ENCODE results near the gene RXFP4.
"Not testable (repeated sequence)": the region's sequence is repeated elsewhere in the genome, so short reads cannot be mapped to it uniquely, and the experiment has no call there.

RXFP4 gene, protein sequence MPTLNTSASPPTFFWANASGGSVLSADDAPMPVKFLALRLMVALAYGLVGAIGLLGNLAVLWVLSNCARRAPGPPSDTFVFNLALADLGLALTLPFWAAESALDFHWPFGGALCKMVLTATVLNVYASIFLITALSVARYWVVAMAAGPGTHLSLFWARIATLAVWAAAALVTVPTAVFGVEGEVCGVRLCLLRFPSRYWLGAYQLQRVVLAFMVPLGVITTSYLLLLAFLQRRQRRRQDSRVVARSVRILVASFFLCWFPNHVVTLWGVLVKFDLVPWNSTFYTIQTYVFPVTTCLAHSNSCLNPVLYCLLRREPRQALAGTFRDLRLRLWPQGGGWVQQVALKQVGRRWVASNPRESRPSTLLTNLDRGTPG

DNA sequence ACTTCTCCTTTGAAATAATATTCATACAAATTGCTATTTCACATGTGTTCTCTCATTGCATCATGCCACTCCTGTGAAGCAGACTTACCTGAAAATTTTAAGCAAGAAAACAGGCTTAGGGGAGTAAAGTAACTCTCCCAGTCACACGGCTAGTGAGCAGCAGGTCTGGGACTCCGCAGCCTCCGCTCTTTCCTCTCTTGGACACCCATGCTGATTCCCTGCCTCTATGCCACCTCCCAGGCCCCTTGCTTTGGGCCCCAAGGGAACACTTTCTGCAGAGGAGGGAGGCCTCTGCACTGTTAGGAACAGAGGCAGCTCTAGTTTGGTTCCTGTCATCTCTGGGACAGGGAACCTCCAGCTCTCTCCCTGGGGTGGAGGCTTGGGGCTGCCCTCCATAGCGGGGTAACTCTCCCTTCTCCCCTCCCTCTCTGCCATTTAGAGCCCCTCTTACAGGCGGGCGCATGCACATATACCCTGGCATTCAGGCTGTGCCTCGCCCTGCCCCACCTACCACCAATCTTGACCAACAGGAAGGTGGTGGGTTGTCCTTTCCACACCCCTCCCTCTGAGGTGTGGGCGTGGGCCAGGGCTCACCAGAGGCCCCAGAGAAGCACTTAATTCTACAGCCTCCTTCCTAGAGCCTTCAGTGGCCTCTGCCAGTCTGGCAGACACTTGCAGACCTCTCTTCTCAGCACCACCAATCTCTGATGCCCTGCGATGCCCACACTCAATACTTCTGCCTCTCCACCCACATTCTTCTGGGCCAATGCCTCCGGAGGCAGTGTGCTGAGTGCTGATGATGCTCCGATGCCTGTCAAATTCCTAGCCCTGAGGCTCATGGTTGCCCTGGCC is at the start of gene RXFP4:
Gene RXFP4, plus strand, starts transcription at position 646 of the 852 bp plus-strand sequence. Its CDS starts 72 bp downstream, at position 718.
- H3K27me3 ChIP-seq (ENCODE audit: control insufficient read depth, insufficient read depth, low read length): no peaks in the 10 kb centered on the region
- peaks cover 46% of the 10 kb centered on the region for H3K4me1 ChIP-seq (ENCODE audit: control insufficient read depth, insufficient read depth, low read length)
- no peaks in the 10 kb centered on the region for H3K36me3 ChIP-seq (ENCODE audit: control insufficient read depth, insufficient read depth, low read length)
- no peaks in the 10 kb centered on the region for H3K9me3 ChIP-seq (ENCODE audit: control insufficient read depth, low read length)
- H3K4me3 ChIP-seq (ENCODE audit: low read length): no peak within 1 kb of the TSS
- peak within 1 kb of the TSS; percentile 36 for H3K9ac ChIP-seq (ENCODE audit: low read length)

DNA sequence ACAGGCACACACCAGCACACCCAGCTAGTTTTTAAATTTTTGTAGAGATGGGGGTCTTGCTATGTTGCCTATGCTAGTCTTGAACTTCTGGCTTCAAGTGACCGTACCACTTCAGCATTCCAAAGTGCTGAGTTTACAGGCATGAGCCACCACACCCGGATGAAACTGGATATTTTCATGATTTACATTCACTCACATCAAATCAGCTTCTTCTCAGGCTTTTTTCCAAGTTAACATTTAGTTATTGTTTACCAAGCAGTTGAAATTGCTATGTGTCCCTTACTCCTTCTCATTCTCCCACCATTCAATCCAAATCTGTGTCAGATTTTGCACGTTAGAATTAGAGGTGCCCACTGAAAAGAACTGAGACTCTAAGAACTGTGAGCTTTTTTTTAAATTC is 48.6 kb upstream of the RXFP4 start:
- Histone ChIP-seq H3K36me3 (ENCODE audit: control insufficient read depth, insufficient read depth, low read length) (no peaks in the 10 kb centered on the region), H3K4me1 (ENCODE audit: control insufficient read depth, insufficient read depth, low read length) (no peaks in the 10 kb centered on the region), H3K9me3 (ENCODE audit: control insufficient read depth, low read length) (no peaks in the 10 kb centered on the region), H3K27me3 (ENCODE audit: control insufficient read depth, insufficient read depth, low read length) (no peaks in the 10 kb centered on the region), H3K4me3 (ENCODE audit: low read length) (no peak overlapping the region), H3K9ac (ENCODE audit: low read length) (no peak overlapping the region)

DNA sequence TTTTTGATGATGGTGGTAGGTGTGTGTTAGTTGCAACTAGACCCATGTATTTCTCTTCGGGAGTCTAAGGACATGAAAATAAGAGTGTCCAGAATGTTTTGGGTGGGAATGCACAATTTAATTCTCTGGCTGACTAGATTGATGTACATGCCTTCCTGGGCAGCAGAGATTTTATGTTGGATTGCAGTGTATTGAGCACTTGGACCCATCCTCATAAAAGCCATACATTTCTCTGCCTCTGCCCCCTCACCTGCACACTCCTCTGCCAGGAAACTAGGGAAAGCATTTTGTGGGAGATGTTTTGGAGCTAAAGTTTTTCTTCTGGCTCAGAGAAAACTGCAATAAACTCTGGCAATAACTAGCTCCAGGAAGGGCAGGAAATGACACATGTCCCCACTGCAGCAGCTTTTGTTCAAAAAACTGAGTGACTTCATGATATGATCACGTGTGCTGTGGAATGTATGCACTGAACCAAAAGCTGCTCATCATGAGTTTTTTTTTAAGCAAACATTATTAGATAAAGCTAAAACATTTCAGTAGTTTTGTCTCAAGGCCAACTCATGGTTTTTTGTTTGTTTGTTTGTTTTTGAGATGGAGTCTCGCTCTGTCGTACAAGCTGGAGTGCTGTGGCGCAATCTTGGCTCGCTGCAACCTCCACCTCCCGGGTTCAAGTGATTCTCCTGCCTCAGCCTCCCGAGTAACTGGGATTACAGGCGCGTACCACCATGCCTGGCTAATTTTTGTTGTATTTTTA is 47.9 kb upstream of the RXFP4 start:
- H3K27me3 ChIP-seq (ENCODE audit: control insufficient read depth, insufficient read depth, low read length): no peaks in the 10 kb centered on the region
- no peak overlapping the region for H3K4me3 ChIP-seq (ENCODE audit: low read length)
- no peak overlapping the region for H3K9ac ChIP-seq (ENCODE audit: low read length)
- H3K4me1 ChIP-seq (ENCODE audit: control insufficient read depth, insufficient read depth, low read length): no peaks in the 10 kb centered on the region
- no peaks in the 10 kb centered on the region for H3K9me3 ChIP-seq (ENCODE audit: control insufficient read depth, low read length)
- no peaks in the 10 kb centered on the region for H3K36me3 ChIP-seq (ENCODE audit: control insufficient read depth, insufficient read depth, low read length)

DNA sequence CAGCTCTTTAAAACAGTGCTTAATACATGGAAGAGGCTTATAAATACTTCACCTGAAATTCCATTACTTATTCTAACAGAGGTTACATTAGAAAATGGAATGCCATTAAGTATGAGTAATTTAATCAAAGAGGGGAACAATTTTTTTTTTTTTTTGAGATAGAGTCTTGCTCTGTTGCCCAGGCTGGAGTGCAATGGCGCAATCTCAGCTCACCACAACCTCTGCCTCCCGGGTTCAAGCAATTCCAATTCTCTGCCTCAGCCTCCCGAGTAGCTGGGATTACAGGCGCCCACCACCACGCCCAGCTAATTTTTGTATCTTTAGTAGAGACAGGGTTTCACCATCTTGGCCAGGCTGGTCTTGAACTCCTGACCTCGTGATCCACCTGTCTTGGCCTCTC is 45.8 kb upstream of the RXFP4 start:
- not testable (repeated sequence) for H3K9me3 ChIP-seq (ENCODE audit: control insufficient read depth, low read length); H3K36me3 ChIP-seq (ENCODE audit: control insufficient read depth, insufficient read depth, low read length); H3K9ac ChIP-seq (ENCODE audit: low read length); H3K27me3 ChIP-seq (ENCODE audit: control insufficient read depth, insufficient read depth, low read length); H3K4me1 ChIP-seq (ENCODE audit: control insufficient read depth, insufficient read depth, low read length); H3K4me3 ChIP-seq (ENCODE audit: low read length)

DNA sequence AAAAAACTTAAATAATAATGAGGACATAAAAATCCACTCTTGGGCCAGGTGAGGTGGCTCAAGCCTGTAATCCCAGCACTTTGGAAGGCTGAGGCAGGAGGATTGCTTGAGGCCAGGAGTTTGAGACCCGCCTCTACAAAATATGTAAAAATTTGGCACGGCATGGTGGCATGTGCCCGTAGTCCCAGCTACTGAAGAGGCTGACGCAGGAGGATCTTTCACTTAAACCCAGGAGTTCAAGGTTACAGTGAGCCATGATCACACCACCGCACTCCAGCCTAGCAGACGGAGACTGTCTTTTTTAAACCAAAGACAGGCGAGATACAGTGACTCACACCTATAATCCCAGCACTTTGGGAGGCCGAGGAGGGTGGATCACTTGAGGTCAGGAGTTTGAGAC is 45.0 kb upstream of the RXFP4 start:
- not testable (repeated sequence) for H3K9ac ChIP-seq (ENCODE audit: low read length); H3K4me3 ChIP-seq (ENCODE audit: low read length); H3K36me3 ChIP-seq (ENCODE audit: control insufficient read depth, insufficient read depth, low read length); H3K4me1 ChIP-seq (ENCODE audit: control insufficient read depth, insufficient read depth, low read length); H3K27me3 ChIP-seq (ENCODE audit: control insufficient read depth, insufficient read depth, low read length); H3K9me3 ChIP-seq (ENCODE audit: control insufficient read depth, low read length)

DNA sequence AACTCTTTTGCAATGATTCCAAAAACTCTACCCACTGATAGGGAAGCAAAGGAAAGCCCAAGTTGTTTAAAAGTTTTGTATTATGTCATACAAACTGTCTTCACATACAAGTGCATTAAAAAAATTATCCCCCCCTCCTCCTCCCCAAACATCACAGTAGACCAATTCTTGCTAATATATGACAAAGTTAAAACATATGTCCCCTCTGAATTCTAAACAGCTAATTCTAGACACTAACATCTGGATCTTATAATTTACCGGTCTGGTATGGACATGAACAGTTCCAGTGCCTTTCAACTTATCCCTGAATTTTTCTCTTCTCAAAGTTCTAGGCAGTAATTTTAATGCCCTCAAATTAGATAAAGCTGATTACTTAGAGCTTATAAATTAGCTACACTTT is 43.7 kb upstream of the RXFP4 start:
- H3K4me3 ChIP-seq (ENCODE audit: low read length): no peak overlapping the region
- H3K27me3 ChIP-seq (ENCODE audit: control insufficient read depth, insufficient read depth, low read length): no peaks in the 10 kb centered on the region
- H3K9me3 ChIP-seq (ENCODE audit: control insufficient read depth, low read length): no peaks in the 10 kb centered on the region
- H3K4me1 ChIP-seq (ENCODE audit: control insufficient read depth, insufficient read depth, low read length): no peaks in the 10 kb centered on the region
- H3K36me3 ChIP-seq (ENCODE audit: control insufficient read depth, insufficient read depth, low read length): no peaks in the 10 kb centered on the region
- H3K9ac ChIP-seq (ENCODE audit: low read length): no peak overlapping the region

DNA sequence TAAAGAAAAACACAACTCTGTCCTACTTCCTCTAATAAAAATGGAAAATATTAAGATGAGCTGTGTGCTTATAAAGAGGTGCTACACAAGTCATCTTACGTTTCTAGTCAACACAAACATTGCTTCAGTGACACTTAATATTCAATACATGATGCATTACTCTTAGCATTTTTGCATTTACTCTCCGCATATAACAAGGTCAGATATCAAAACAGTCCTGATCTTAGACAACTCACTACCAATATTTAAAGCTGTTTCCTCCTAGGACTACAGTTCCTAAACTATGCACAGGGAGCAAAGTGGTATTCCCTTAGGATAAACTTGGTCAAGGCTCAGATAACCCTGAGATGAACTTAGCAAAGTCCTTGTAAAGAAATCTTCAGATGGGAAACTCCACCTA is 42.5 kb upstream of the RXFP4 start:
- Histone ChIP-seq H3K9me3 (ENCODE audit: control insufficient read depth, low read length) (no peaks in the 10 kb centered on the region), H3K4me1 (ENCODE audit: control insufficient read depth, insufficient read depth, low read length) (no peaks in the 10 kb centered on the region), H3K4me3 (ENCODE audit: low read length) (no peak overlapping the region), H3K27me3 (ENCODE audit: control insufficient read depth, insufficient read depth, low read length) (no peaks in the 10 kb centered on the region), H3K36me3 (ENCODE audit: control insufficient read depth, insufficient read depth, low read length) (no peaks in the 10 kb centered on the region), H3K9ac (ENCODE audit: low read length) (no peak overlapping the region)

DNA sequence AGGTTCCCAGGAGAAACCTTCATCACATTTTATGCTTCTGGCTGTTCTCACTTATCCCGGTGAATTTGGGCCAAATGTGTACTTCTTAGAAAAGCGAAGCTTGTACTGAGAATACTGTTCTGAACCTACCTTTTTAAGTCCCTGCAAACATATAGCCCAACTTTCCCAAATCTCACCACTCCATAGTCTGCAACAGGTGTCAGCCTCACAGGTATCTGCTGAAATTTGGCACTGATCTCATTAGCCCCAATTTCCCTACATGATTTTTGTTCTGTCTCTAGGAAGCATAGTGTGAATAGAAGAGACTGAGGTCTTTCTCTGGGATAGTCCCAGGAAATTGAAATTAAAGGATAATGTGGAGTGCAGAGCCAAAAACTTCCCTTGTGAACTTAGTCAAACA is 41.8 kb upstream of the RXFP4 start:
- Histone ChIP-seq H3K27me3 (ENCODE audit: control insufficient read depth, insufficient read depth, low read length) (no peaks in the 10 kb centered on the region), H3K9me3 (ENCODE audit: control insufficient read depth, low read length) (no peaks in the 10 kb centered on the region), H3K4me3 (ENCODE audit: low read length) (no peak overlapping the region), H3K36me3 (ENCODE audit: control insufficient read depth, insufficient read depth, low read length) (no peaks in the 10 kb centered on the region), H3K4me1 (ENCODE audit: control insufficient read depth, insufficient read depth, low read length) (no peaks in the 10 kb centered on the region), H3K9ac (ENCODE audit: low read length) (no peak overlapping the region)

DNA sequence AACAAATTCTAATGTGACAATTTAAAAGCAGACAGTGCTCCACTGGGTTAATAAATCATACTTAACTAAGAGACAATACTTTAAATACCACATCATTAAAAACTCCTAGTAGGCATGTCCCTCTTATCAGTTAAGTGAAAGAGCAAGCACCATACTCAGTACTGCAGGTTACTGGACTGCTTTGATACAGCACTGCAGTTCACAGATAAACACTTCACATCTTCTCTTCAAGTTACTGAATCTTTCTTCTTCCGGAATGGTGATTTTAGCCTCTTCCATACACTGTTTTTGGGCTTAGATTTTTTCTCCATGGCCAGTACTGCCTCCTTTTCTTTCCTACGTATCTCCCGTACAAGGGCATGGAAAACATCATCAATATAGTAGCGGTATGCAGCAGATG is 41.3 kb upstream of the RXFP4 start:
- Histone ChIP-seq H3K4me3 (ENCODE audit: low read length) (no peak overlapping the region), H3K36me3 (ENCODE audit: control insufficient read depth, insufficient read depth, low read length) (no peaks in the 10 kb centered on the region), H3K27me3 (ENCODE audit: control insufficient read depth, insufficient read depth, low read length) (no peaks in the 10 kb centered on the region), H3K4me1 (ENCODE audit: control insufficient read depth, insufficient read depth, low read length) (no peaks in the 10 kb centered on the region), H3K9me3 (ENCODE audit: control insufficient read depth, low read length) (no peaks in the 10 kb centered on the region), H3K9ac (ENCODE audit: low read length) (no peak overlapping the region)

DNA sequence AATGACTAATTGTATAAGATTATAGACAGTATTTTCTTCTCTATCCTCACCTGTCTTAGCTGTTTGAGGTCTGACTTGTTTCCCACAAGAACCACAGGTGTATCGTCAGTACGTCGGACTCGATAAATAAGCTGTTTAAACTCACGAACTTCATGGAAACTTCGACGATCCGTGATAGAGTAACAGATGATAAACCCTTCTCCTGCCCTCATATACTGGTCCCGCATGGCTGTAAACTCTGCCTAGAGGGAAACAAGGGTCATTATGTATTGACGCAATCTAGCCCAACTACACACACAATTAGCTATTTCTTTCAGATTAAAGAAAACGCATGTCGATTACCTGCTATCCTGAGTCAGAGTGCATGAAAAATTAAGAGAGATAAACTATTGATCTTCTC is 37.2 kb upstream of the RXFP4 start:
- H3K36me3 ChIP-seq (ENCODE audit: control insufficient read depth, insufficient read depth, low read length): no peaks in the 10 kb centered on the region

DNA sequence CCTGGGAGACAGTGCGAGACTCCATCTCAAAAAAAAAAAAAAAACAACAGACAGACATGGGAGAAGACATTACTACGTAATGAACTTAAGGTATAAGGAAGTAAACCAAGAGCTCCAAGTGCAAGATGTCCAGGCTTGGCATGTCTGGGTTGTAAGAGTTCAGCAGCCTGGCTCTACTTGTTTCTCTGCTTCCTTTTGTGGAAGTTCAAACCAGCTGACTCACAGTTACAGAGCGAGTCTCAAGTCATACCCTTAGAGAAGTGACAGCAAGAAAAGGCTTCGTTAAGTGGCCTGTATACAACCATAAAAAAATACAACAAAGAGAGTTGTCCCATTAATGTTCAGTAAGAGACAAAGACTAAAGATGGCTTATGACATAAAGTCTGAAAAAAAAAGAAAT is 31.5 kb upstream of the RXFP4 start:
- H3K4me3 ChIP-seq (ENCODE audit: low read length): no peak overlapping the region
- no peaks in the 10 kb centered on the region for H3K27me3 ChIP-seq (ENCODE audit: control insufficient read depth, insufficient read depth, low read length)
- peak overlapping the region; percentile 39 for H3K9ac ChIP-seq (ENCODE audit: low read length)
- peaks cover 23% of the 10 kb centered on the region for H3K4me1 ChIP-seq (ENCODE audit: control insufficient read depth, insufficient read depth, low read length)
- no peaks in the 10 kb centered on the region for H3K9me3 ChIP-seq (ENCODE audit: control insufficient read depth, low read length)
- no peaks in the 10 kb centered on the region for H3K36me3 ChIP-seq (ENCODE audit: control insufficient read depth, insufficient read depth, low read length)

More for the DNA sequence above, 37.2 kb upstream of the RXFP4 start:
- Histone ChIP-seq H3K9me3 (ENCODE audit: control insufficient read depth, low read length) (no peaks in the 10 kb centered on the region), H3K27me3 (ENCODE audit: control insufficient read depth, insufficient read depth, low read length) (no peaks in the 10 kb centered on the region), H3K4me3 (ENCODE audit: low read length) (no peak overlapping the region), H3K4me1 (ENCODE audit: control insufficient read depth, insufficient read depth, low read length) (peaks cover under 1% of the 10 kb centered on the region), H3K9ac (ENCODE audit: low read length) (no peak overlapping the region)

DNA sequence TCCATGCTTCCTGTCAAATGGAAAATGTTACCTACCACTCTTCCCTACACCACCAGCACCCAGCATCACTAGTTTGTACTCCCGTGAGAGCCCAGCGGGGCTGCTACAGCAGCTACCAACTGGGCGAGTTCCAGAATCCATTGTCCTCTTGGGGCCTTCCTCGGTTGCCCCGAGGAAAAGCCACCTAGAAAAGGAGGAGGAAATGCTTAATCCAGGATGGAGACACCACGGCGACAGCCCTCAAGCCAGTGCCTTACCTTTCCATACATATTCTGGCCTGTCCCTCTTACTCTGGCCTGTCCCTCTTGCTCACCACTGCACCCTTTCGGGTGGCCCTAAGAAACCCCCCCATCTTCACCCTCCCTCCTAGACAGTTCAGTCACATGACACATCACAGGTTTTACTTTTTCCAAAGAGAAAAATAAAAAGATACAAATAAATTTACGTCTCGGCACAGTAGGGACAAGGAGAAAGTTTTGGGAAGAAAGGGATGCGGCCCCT is 30.8 kb upstream of the RXFP4 start:
- H3K27me3 ChIP-seq (ENCODE audit: control insufficient read depth, insufficient read depth, low read length): no peaks in the 10 kb centered on the region
- peak overlapping the region; percentile 87 for H3K9ac ChIP-seq (ENCODE audit: low read length)
- peaks cover 23% of the 10 kb centered on the region for H3K4me1 ChIP-seq (ENCODE audit: control insufficient read depth, insufficient read depth, low read length)
- no peaks in the 10 kb centered on the region for H3K36me3 ChIP-seq (ENCODE audit: control insufficient read depth, insufficient read depth, low read length)
- H3K9me3 ChIP-seq (ENCODE audit: control insufficient read depth, low read length): no peaks in the 10 kb centered on the region
- peak overlapping the region; percentile 68 for H3K4me3 ChIP-seq (ENCODE audit: low read length)
